GM21367 (cell line): ENCODE data around the gene HSDL1.

Experiments used
- ATAC-seq: cut with Tn5 transposase; IDR thresholded peaks from one replicate; pipeline ENCODE4 v1.9.1; 2021; ENCODE audit not compliant: unreplicated experiment

The HSDL1 gene

DNA sequence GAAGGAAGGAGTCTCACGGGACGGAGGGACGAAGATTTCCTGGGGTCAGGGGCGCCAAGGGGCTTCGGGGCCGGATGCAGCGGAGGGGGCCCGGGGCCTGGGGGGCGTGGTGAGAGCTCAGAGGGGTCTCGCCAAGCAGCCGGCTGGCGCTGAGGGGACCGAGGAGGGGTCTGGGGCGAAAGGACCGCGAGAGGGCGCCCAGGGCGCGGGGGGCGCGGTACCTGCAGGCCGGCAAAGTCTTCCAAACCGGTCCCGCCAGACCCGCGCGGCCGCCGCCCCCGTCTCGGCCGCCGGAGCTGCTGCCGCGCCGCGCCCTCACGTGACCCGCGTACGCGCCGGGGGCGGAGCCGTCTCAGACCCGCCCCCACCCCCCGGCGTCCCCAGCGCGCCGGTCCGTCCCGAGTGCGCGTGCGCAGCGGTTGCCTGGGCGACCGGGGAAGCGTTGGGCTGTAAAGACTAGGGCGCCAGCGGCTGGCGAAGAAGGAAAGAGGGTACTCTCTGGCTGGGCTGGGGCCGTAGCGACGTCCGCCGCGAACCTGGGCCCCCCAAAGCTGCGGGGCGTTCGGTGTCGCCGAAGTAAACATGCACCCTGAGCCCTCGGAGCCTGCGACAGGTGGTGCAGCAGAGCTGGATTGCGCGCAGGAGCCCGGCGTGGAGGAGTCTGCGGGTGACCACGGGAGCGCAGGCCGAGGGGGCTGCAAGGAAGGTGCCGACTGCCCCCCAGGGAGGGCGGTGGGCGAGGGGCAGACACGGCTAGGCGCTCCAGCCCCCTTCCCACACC, at the start of gene HSDL1, which contains the start of gene DNAAF1:
Gene HSDL1 (minus strand): TSS at position 319 of the 781 bp plus-strand sequence. CDS start 13,856 bp downstream, outside the sequence.
Gene DNAAF1 (plus strand): TSS at position 450 of the 781 bp plus-strand sequence. CDS start 133 bp downstream, at position 583.
- peak; percentile 68 for ATAC-seq

DNA sequence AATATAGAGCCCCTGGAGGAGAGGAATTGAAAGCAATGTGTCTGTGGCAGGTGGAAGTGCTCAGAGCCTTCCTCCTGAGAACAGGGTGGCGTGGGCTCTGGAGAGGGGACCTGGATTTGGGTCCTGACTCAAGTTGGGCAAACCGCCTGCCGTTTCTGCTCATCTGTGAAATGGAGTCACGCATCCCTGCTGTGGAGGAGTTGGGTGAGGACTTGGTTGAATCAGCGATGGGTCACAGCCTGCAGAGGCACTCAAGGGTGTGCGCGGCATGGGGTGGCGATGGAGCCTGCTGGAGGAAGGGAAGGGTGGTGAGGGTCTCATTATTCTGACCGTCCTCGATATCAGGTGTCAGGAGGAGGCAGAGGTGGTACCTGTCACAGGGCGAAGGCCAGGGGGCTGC, 49.0 kb upstream of the HSDL1 start:
- no peak for ATAC-seq

DNA sequence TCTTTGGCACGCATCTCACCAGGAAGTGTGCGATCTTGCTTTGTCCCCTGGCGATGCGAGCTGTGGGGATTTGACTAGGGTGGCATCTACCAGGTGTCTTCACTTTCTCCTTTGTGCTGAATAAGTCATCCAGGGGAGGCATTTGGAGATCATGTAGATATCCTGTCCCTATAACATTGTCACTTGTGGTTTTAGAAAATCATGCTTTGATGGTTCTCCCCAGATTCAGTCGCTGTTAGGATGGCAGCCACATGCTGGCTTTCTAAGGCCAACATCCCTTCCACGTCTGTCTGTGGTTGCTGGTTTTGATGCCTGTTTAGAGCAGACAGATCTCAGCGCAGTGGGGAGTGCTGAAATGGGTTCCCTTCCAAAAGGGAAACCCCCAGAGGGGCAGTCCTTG, 48.5 kb upstream of the HSDL1 start:
- ATAC-seq = no peak

DNA sequence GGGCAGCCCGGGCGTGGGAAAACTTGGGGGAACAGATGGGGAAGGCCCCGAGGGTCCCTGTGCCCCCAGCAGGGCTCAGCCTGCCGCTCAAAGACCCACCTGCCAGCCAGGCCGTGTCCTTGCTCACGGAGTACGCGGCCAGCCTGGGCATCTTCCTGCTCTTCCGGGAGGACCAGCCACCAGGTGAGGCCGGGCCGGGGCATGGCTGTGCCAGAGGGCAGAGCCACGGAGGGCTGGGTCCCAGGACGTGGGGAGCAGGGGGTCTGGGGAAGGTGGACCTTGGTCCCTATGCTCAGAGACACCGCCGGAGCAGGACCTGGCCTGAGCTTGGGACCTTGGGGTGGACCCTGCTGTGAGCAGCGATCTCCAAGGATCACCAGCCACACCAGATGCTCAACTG, 46.5 kb upstream of the HSDL1 start:
- ATAC-seq = no peak

DNA sequence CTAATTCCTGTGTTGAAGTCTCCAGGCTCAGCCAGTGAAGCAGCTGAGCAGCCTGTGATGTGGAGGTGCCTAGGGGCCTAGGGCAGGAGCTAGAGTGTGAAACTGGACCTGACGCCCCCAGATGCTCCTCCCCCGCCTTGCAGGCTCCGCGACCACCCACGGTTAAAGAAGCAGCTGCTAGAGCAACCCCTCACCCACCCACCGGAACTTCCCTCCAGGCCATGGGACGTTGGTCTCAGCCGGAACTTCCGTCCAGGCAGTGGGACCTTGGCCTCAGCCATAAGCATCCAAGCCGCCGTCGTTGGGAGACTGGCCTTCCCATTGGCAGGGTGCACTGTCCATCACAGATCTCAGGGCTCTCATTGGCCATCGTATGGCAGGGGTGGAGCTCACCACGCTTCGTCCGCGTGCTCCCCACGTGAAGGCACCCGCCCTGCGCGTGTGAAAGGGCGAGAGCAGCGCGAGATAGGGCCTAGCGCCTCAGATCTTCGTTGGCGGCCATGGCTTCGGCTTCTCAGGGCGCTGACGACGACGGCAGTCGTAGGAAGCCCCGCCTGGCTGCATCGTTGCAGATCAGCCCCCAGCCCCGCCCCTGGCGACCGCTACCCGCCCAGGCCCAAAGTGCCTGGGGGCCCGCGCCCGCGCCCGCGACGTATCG, 45.9 kb upstream of the HSDL1 start, which contains the start of gene ADAD2:
Gene ADAD2 (plus strand): TSS at position 427 of the 658 bp plus-strand sequence. CDS start 74 bp downstream, at position 501.
- no peak for ATAC-seq

DNA sequence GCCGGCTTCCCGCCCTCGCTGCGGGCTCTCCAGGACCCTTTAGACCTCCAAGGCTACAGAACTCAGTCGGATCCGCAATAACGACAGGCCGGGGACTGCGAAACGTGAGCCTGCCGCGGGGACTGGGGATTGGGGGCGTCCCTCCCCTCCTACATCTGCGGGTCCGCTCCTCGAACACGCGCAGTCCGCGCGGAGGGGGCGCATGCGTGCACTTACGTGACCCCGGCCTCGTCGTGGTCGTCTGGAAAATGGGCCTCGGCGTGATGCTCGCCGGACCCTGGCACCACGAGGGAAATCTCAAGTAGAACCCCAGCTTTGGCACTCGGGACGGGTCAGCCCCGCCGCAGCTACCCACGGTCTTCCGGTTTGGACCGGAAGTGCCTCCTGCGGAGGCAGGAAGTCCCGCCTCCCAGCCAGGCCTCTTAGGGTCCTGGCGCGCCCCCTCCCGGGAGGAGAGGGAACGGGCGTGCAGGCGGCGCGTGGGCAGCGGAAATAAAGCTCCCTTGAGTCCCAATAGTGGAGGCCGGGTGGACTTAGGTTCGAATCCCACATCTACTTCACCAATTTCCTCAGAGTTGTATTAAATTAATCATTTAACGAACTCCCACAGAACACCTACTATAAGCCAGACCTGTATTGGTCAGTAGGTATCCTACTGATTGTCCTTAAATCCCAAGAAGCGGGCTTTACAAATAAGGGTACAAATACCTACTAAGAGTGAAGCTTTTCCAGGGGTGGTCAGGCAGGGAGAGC, 41.9 kb upstream of the HSDL1 start, which contains the start of gene TAF1C:
Gene TAF1C (minus strand): TSS at position 373 of the 753 bp plus-strand sequence. CDS start 2,069 bp downstream, outside the sequence.
- peak; percentile 76 for ATAC-seq

DNA sequence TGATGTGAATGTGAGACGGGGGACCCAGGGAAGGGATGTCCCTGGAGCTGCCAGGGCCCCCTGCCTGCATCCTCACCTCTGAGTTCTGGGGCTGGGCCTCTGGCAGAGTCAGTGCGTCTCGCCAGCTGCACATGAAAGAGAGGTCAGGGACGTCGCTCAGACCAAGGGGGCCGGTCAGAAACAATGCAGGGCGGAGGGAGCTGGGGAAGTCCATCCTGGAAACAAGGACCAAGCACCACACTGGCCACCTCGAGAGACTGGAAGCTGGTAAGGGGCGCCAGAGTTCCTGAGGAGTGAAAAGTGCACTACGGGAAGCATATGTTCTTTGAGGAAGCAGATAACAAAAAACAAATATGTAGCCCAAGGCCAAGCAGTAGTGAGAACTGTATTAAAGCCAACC, 39.8 kb upstream of the HSDL1 start:
- ATAC-seq = no peak

DNA sequence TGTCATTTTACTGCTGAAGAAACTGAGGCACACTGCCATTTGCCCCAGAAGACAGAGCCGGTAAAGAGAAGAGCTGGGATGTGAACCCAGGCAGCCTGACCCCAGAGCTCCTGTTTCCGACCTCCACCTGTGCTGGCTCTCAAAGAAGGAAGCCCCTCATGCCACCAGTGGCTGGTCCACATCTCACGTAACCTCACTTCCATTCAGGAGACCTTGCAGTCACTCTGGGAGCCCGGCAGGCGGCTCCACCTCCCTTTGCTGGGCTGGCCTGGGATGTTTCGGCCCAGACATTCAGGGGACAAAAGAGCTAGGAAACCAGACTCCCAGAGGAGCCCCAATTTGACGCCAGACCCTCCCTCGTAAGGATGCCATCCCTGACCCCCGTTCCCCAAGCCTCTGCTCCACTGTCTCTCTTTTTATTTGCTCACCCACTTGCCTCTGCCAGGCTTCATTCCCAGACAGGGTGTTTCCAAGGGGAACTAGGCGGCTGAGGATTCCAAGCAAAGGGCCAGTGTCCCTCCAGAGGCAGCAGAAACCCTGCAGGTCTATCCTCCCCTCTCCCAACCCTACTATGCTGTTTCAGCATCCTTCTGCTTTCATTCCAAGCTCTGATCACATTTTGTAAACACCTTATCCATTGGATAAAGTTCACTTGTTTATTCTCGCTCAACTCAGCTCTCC, 39.1 kb upstream of the HSDL1 start:
- no peak for ATAC-seq

DNA sequence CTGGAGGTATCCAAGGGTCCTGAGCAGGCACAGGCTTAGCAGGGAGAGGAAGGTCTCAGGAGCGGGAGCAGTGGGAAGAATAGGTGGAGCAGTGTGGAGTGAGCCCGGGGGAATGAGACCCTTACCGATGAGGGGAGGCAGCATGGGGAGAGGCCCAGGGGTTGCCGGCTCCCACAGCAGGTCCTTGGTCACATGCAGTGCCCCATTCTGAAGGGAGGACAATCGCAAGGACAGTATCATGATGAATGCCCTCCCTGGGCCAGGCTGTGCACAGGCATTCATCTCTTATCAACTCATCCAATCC, 38.5 kb upstream of the HSDL1 start:
- ATAC-seq = no peak

DNA sequence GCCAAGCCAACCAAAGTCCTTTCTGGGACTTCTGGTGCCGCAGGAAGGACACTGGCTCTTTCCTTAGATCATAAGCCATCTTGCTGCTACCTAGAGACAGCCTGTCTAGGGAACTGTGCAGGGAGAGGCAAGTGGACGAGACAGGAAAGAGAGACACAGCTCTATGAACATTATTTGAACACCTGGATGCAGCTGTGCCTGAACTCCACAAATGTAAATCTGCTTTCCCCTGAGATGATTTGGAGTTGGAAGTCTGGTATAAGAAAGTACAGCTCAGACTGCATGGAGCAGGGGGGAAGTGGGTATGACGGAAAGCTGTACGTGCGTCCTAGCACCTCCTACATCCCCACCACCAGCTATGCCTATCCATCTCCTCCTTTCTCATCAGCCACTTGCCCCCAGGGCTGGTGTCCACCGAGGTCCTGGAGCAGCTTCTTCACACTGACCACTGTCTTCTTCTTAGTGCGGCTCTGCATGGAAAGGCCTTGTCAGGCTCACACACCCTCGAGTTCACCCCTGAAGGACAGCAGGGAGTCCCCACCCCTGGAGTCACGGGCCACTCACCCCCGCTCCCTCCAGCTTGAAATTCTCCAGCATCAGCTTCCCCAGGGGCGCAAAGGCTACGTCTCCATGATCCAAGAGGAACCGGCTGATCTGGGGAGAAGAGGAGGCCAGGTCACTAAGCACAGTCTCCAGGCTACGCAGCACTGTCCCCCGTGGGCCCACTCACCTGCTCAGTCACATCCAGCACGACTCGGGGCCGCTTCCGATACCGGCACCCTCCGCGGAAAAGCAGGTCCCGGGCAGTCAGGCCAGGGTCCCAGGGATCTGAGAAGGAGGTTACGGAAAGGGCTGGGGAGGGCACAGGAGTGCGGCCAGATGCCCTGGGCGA, 37.9 kb upstream of the HSDL1 start:
- ATAC-seq = no peak

DNA sequence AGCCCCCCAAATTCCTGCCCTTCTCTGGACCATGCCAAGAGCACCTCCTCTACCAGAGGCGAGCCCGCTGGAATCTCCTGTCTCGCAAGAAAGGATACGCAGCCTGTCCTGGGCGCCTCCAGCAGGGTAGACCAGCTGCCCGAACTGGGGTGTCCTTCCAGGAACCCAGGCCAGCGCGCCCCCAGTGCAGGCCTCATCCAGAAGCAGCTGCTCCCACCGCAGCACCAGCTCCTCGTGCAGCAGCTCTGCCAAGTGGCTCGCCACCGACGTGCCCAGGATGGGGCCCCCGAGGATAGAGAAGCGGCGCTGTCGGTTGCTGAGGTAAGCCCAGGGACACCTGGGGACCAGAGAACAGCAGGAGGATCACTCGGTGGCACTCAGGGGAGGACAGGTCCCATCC, 37.1 kb upstream of the HSDL1 start:
- no peak for ATAC-seq

DNA sequence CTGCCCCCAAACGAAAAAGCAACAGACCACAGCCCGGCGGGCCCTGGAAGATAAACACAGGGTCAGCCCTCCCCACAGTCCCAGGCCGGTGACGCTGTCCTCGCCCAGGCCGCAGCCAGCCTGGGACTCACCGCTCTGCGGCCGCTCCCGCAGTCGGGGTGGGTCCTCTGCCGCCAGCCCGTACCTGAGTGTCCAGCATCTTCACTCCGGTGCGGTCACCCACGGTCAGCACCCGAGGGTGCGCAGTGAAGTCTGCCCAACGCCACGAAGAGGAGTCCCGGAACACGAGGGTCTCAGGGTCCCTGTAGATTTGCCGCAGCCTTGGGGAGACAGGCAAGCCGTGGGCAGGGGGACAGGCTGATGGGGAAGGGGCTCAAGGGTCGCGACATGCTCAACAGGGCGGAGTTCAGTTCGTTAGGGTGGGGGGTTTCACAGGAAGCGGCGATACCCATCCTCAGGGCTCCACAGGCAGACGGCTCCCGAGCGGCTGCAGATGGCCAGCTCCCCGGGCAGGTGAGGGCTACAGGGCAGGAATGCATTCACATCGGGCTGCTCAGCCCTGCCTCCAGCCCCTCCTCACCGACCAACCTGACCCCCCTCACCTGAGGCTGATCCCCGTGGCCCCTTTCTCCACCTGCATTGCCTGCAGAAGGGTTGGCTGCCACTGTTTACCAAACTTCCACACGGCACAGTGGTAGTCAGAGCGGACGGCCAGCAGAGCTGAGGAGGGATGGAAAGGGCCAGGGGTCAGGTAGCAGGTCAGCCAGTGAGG, 36.4 kb upstream of the HSDL1 start:
- no peak for ATAC-seq

DNA sequence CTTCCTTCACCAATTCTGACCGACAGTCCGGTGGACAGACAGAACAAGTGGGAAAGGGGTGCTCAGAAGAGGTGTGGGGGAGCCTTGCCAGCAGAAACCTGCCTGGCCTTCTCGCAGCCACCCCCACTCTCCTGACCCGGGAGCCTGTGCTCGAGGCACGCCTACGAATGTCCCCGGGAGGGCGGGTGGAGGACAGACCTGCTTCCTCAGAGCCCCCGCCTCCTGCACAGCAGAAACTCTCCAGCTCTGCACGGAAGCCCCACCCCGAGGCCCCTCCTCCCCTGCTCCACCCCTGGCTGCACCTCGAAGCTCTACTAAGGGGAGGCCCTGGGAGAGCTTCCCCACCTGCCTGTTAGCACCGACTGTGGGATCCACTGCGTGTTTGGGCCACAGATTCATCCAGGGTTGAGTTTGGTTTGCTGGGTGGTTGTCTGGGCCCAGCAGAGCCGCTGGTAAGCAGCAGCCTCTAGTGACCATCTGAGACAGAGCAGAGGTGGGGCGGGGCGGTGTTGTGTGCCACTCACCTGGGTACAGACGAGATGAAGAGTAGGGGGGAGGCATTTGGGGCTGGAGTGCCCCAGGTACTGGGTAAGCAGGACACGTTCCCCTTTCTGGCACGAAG, 35.7 kb upstream of the HSDL1 start:
- no peak for ATAC-seq

DNA sequence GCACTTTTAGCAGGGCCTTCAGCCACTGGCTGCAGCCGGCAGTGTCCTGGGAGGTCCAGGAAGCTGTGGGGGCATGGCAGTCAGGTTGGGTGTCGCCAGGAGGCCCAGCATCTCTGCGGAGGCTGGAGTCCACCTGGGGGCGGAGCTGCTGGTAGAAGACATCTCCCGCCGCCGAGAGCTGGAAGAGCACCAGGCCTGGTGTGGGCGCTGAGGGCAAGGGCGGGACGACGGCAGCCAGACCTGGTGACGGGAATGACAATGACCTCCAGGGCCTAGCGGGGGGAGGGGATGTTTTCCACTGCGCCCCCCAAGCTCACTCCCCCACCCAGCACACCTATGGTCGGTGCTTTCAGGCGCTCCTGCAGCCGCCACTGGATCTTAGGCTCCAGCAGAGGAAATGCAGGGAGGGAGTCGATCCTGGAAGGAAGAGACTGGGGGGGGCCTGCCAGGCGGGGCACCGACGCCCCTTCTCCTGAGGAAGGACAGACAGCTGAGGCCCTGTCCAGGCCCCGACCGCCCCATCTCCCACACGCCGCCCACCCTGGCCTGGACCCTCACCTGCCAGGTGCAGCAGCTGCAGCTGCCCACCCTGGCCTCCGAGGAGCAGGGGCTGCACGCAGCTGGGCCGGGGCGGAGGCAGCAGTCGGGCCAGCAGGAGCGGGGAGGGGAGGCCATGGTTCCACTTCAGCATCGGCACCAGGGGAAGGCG, 34.8 kb upstream of the HSDL1 start:
- no peak for ATAC-seq

DNA sequence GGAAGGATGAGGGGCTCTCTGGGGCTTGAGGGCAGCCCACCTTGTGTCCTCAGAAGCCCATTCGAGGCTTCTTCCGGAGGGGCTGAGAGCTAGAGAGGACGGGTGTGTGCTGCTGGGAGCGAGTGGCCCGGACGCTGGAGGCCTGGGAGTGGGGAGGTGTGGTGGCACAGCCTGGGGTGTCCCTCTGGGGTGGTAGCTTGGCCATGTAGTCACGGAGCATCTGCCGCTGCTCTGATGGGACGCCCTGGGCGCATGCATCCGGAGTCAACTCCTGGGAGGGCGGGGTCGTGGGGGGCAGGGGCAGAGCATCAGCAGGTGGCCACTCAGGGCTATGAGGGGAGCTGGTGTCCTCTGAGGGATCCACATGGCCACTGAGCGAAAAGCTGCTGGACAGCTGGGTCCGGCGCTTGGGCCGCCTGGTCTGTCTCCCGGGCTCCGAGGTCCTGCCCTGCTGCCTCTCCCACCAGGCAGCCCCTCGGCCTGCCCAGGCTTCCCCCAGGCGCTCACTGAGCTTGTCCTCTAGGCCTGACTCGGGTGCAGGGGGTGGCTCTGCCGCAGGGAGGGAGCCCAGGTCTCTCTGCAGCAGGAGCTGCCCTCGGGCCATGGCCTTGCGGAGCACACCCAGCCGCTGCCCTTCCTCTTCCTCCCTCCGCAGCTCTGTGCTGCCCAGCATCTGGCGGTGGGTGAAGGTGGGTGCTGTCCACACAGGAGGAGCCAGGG, 34.1 kb upstream of the HSDL1 start:
- no peak for ATAC-seq

DNA sequence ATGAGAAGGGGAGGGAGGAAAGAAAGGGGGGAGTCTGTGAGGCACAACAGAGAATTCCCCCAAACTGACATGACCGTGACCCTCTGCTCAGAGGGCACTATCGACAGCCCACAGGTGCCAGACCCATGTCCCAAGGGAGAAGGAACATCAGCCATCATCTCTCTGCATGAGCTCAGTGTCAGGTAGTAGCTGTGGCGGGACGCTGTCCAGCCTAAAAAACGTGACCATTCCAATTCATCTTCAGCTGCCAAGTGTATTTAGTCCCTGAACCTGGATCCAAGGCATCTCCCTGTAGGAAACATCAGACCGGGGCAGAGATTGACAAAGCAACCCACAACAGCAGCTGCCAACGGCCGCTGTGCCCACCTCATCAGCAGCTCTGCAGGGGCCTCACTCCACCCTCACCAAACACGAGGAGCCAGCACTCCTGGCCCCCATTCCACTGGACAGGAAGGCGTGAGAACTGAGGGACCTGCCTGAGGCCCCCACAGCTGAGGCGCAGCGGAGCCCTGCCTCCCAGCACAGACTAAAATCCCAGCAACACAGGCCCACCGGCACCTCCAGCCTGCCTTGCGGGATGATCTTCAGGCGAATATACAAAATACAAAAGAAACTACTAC, 33.3 kb upstream of the HSDL1 start:
- ATAC-seq = no peak

DNA sequence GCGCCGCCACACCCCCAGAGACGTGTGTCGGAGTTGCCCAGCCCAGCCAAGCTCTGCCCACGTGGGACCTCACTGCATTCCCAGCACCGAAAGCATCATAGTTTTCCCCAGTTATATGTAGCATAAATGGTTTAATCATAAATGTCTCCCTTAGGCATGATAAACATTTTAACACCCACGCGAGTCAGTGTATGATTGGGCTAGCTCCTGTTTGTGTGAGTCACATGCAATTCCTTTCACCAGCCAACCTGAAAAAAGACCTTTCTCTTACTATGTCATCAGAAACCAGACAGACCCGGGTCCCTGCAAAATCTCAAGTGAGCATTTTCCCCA, 32.7 kb upstream of the HSDL1 start:
- ATAC-seq = no peak
